Astrocyte of the spinal cord (primary cell): ENCODE data around the gene KCNK6.

Source experiments
- DNase-seq: peaks from one replicate; pipeline ENCODE4 v3.0.0; 2011; ENCODE audit warnings: low read depth, low spot score
- H3K4me3 ChIP-seq: 2 replicates; pipeline ENCODE4 v1.5.1; 2011; ENCODE audit warnings: low read depth, mild to moderate bottlenecking, low read length, moderate library complexity
- in situ Hi-C: cut with HindIII; loops from 2 replicates; pipeline ENCODE4 v1.10.0; 2017; ENCODE audit warnings: low sequenced_read_pairs
- TF ChIP-seq, protein P1 (sequence below): IDR thresholded peaks from 2 replicates; pipeline ENCODE4 v1.5.1; 2012; ENCODE audit warnings: low read depth, mild to moderate bottlenecking, low read length, inconsistent platforms

KCNK6 gene

DNA sequence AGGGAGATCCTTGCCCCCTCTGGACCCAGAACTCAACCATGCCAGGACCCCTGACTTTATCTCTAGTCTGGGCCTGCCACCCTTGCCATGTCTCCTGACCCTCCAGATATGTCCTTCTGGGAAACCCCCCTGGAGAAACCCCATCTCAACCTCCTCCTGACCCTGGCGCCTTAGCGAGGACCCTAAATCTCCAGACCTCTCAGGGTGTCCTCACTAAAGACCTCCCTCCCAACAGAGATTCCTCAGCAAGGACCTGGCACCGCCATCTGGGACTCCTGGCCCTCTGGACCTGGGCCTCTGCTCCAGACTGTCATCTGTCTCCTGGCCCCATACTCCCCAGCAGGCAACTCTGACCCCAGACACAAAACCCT, 1.3 kb downstream of the KCNK6 start:
- no peak overlapping the region for H3K4me3 ChIP-seq
- in situ Hi-C loops, result no loop called here

DNA sequence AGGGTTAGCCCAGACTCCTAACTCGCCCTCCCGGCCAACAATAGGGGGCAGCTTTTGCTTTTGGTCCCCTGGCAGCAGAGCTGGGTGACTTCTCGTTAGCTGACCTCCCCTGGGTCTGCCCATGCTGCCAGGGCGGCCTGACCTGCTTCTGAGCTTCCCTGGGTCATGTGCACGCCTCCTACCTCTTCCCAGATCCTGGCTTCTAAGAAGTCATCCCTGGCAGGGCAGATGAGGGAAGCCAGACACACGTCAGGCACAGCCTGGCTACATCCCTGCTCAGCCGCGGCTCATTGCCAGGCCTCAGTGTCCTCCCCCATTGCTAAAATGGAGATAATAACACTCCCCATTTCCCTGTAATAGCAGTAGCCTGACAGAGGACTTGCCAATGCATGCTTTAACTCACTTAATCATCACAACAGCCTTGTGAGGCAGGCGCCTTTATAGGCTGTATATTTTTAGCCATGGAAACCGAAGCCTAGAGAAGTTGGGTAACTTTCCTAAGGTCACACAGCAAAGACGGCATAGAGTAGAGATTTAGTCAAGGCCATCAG, 2.1 kb downstream of the KCNK6 start:
- in situ Hi-C loops, result no loop called here
- H3K4me3 ChIP-seq, result no peak overlapping the region
- TF ChIP-seq, protein P1, sequence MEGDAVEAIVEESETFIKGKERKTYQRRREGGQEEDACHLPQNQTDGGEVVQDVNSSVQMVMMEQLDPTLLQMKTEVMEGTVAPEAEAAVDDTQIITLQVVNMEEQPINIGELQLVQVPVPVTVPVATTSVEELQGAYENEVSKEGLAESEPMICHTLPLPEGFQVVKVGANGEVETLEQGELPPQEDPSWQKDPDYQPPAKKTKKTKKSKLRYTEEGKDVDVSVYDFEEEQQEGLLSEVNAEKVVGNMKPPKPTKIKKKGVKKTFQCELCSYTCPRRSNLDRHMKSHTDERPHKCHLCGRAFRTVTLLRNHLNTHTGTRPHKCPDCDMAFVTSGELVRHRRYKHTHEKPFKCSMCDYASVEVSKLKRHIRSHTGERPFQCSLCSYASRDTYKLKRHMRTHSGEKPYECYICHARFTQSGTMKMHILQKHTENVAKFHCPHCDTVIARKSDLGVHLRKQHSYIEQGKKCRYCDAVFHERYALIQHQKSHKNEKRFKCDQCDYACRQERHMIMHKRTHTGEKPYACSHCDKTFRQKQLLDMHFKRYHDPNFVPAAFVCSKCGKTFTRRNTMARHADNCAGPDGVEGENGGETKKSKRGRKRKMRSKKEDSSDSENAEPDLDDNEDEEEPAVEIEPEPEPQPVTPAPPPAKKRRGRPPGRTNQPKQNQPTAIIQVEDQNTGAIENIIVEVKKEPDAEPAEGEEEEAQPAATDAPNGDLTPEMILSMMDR, result no peak
- DNase-seq, result no peak

More for the DNA sequence above, 1.3 kb downstream of the KCNK6 start:
- TF ChIP-seq, protein P1, result no peak
- DNase-seq, result no peak

DNA sequence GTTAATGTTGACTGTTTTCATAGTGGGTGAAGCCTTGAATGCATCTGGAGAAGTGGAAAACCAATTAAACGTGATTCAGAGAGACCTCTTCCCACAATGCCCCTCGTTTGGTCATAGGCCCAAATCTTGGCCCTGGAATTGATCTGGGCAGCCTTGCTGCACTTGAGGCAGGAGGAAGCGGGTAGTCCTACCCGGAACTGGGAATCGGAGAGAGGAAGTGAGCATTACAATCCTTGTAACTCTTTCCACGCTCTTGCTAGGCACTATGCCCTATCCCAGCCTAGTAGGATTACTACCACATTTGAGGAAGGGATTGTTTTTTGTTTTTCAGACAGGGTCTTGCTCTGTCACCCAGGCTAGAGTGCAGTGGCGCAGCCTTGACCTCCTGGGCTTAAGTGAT, 3.6 kb downstream of the KCNK6 start:
- no peak for DNase-seq

DNA sequence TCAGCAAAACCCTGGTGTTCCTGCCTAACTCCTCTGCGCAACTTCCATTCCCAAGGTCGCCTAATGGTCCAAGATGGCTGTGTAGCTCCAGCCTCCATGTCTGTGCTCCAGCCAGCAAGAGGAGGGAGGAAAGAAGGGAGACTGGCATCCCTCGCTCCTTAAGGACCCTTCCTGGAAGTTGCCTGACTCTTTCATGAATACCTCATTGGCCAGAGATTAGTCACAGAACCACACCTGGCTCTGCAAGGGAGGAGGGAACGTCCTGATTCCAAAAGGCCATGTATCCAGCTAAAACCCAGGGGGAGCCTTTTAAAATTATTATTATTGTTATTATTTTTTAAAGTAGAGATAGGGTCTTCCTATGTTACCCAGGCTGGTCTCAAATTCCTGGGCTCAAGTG, 4.8 kb downstream of the KCNK6 start:
- TF ChIP-seq, protein P1, result no peak
- in situ Hi-C loops, result no loop called here
- no peak overlapping the region for H3K4me3 ChIP-seq
- no peak for DNase-seq

More for the DNA sequence above, 3.6 kb downstream of the KCNK6 start:
- TF ChIP-seq, protein P1, result no peak
- in situ Hi-C loops, result no loop called here
- H3K4me3 ChIP-seq, result no peak overlapping the region

DNA sequence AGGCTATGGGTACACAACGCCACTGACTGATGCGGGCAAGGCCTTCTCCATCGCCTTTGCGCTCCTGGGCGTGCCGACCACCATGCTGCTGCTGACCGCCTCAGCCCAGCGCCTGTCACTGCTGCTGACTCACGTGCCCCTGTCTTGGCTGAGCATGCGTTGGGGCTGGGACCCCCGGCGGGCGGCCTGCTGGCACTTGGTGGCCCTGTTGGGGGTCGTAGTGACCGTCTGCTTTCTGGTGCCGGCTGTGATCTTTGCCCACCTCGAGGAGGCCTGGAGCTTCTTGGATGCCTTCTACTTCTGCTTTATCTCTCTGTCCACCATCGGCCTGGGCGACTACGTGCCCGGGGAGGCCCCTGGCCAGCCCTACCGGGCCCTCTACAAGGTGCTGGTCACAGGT, 6.9 kb downstream of the KCNK6 start:
- no peak for DNase-seq
- H3K4me3 ChIP-seq, result no peak overlapping the region
- TF ChIP-seq, protein P1, result no peak
- in situ Hi-C loops, result no loop called here

DNA sequence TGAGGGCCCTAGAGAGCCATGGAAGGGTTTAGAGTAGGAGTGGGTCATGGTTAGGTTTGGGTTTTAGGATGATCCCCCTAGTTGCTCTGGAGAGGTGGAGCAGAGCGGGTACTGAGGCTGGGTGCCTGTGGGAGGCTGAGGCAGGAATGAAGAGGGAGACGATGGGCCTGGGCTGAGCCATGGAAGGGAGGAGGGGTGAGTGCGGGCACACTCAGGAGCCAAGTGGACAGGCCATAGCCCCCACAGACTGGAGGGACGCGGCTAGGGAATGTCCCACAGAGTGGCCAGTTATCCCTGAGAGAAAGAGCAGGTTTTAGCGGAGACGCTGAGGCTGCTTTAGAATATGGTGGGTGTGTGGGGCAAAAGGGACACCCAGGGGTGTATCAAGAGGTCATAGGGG, 10.0 kb downstream of the KCNK6 start:
- in situ Hi-C loops, result no loop called here
- DNase-seq, result no peak
- no peak overlapping the region for H3K4me3 ChIP-seq
- TF ChIP-seq, protein P1, result no peak

DNA sequence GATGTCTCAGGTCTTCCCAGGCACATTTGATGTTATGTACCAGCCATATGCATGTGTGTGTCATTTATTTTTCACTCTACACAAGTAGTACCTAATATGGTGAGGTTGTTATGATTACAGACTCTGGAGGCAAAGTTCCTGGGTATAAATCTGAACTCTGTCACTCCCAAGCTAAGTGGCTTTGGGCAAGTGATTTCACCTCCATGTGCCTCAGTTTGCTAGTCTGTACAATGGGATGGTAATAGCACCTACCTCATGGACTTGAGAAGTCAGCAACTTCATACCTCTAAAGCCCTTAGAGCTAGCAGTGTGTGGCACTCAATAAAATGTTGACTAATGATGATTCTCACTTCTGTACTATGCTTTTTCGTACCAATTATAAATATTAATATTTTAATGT, 12.1 kb downstream of the KCNK6 start:
- in situ Hi-C loops, result no loop called here
- TF ChIP-seq, protein P1, result no peak
- no peak for DNase-seq
- H3K4me3 ChIP-seq, result no peak overlapping the region
